ENCODE data around the gene WWOX.

WWOX gene

GRCh38 chr16:79124016-79124756 is 1024.7 kb downstream of the WWOX start:
- Histone ChIP-seq H3K4me1 (ENCODE audit: control insufficient read depth, insufficient read depth, low read length, poor library complexity, severe bottlenecking) (no peaks in the 10 kb centered on the region), H3K9me3 (ENCODE audit: control insufficient read depth, low read length) (no peaks in the 10 kb centered on the region), H3K36me3 (ENCODE audit: control insufficient read depth, insufficient read depth, low read length) (no peaks in the 10 kb centered on the region), H3K4me3 (ENCODE audit: insufficient read depth, low read depth, low read length, poor library complexity, severe bottlenecking) (no peak overlapping the region), H3K27me3 (replicated peaks; ENCODE audit: control insufficient read depth, insufficient read depth, low read length, poor library complexity, severe bottlenecking) (no peaks in the 10 kb centered on the region), H3K27ac (ENCODE audit: insufficient read depth, low read length, poor library complexity, severe bottlenecking) (no peak overlapping the region)
- no peak for DNase-seq

GRCh38 chr16:79127766-79128165 is 1028.3 kb downstream of the WWOX start:
- Histone ChIP-seq H3K36me3 (ENCODE audit: control insufficient read depth, insufficient read depth, low read length) (no peaks in the 10 kb centered on the region), H3K27ac (ENCODE audit: insufficient read depth, low read length, poor library complexity, severe bottlenecking) (no peak overlapping the region)

GRCh38 chr16:79128706-79129105 is 1029.3 kb downstream of the WWOX start:
- DNase-seq = no peak
- Histone ChIP-seq H3K4me3 (ENCODE audit: insufficient read depth, low read depth, low read length, poor library complexity, severe bottlenecking) (no peak overlapping the region), H3K27ac (ENCODE audit: insufficient read depth, low read length, poor library complexity, severe bottlenecking) (no peak overlapping the region), H3K9me3 (ENCODE audit: control insufficient read depth, low read length) (no peaks in the 10 kb centered on the region), H3K27me3 (replicated peaks; ENCODE audit: control insufficient read depth, insufficient read depth, low read length, poor library complexity, severe bottlenecking) (no peaks in the 10 kb centered on the region), H3K4me1 (ENCODE audit: control insufficient read depth, insufficient read depth, low read length, poor library complexity, severe bottlenecking) (no peaks in the 10 kb centered on the region), H3K36me3 (ENCODE audit: control insufficient read depth, insufficient read depth, low read length) (no peaks in the 10 kb centered on the region)

More at GRCh38 chr16:79127766-79128165, 1028.3 kb downstream of the WWOX start:
- H3K4me1 ChIP-seq (ENCODE audit: control insufficient read depth, insufficient read depth, low read length, poor library complexity, severe bottlenecking) = no peaks in the 10 kb centered on the region
- H3K27me3 ChIP-seq (replicated peaks; ENCODE audit: control insufficient read depth, insufficient read depth, low read length, poor library complexity, severe bottlenecking) = no peaks in the 10 kb centered on the region
- no peaks in the 10 kb centered on the region for H3K9me3 ChIP-seq (ENCODE audit: control insufficient read depth, low read length)
- no peak overlapping the region for H3K4me3 ChIP-seq (ENCODE audit: insufficient read depth, low read depth, low read length, poor library complexity, severe bottlenecking)
- DNase-seq = no peak

- DNase-seq = no peak
- Histone ChIP-seq H3K4me3 (ENCODE audit: insufficient read depth, low read depth, low read length, poor library complexity, severe bottlenecking) (no peak overlapping the region), H3K27ac (ENCODE audit: insufficient read depth, low read length, poor library complexity, severe bottlenecking) (no peak overlapping the region), H3K36me3 (ENCODE audit: control insufficient read depth, insufficient read depth, low read length) (no peaks in the 10 kb centered on the region), H3K9me3 (ENCODE audit: control insufficient read depth, low read length) (no peaks in the 10 kb centered on the region), H3K4me1 (ENCODE audit: control insufficient read depth, insufficient read depth, low read length, poor library complexity, severe bottlenecking) (no peaks in the 10 kb centered on the region), H3K27me3 (replicated peaks; ENCODE audit: control insufficient read depth, insufficient read depth, low read length, poor library complexity, severe bottlenecking) (no peaks in the 10 kb centered on the region)
These were observed 1031.2 kb downstream of the WWOX start for GRCh38 chr16:79130616-79131015.

GRCh38 chr16:79131321-79132075 is 1032.0 kb downstream of the WWOX start:
- H3K36me3 ChIP-seq (ENCODE audit: control insufficient read depth, insufficient read depth, low read length) = no peaks in the 10 kb centered on the region
- H3K4me1 ChIP-seq (ENCODE audit: control insufficient read depth, insufficient read depth, low read length, poor library complexity, severe bottlenecking) = no peaks in the 10 kb centered on the region
- no peak for DNase-seq
- no peaks in the 10 kb centered on the region for H3K9me3 ChIP-seq (ENCODE audit: control insufficient read depth, low read length)
- H3K27ac ChIP-seq (ENCODE audit: insufficient read depth, low read length, poor library complexity, severe bottlenecking) = no peak overlapping the region
- H3K4me3 ChIP-seq (ENCODE audit: insufficient read depth, low read depth, low read length, poor library complexity, severe bottlenecking) = no peak overlapping the region
- H3K27me3 ChIP-seq (replicated peaks; ENCODE audit: control insufficient read depth, insufficient read depth, low read length, poor library complexity, severe bottlenecking) = no peaks in the 10 kb centered on the region

- H3K9me3 ChIP-seq (ENCODE audit: control insufficient read depth, low read length) = no peaks in the 10 kb centered on the region
- DNase-seq = no peak
These were observed 1033.2 kb downstream of the WWOX start for GRCh38 chr16:79132701-79133100.

GRCh38 chr16:79134300-79134699 is 1034.8 kb downstream of the WWOX start:
- Histone ChIP-seq H3K4me1 (ENCODE audit: control insufficient read depth, insufficient read depth, low read length, poor library complexity, severe bottlenecking) (no peaks in the 10 kb centered on the region), H3K27ac (ENCODE audit: insufficient read depth, low read length, poor library complexity, severe bottlenecking) (no peak overlapping the region), H3K4me3 (ENCODE audit: insufficient read depth, low read depth, low read length, poor library complexity, severe bottlenecking) (no peak overlapping the region), H3K9me3 (ENCODE audit: control insufficient read depth, low read length) (no peaks in the 10 kb centered on the region), H3K36me3 (ENCODE audit: control insufficient read depth, insufficient read depth, low read length) (no peaks in the 10 kb centered on the region), H3K27me3 (replicated peaks; ENCODE audit: control insufficient read depth, insufficient read depth, low read length, poor library complexity, severe bottlenecking) (no peaks in the 10 kb centered on the region)
- DNase-seq = no peak

More at GRCh38 chr16:79132701-79133100, 1033.2 kb downstream of the WWOX start:
- no peaks in the 10 kb centered on the region for H3K36me3 ChIP-seq (ENCODE audit: control insufficient read depth, insufficient read depth, low read length)
- no peak overlapping the region for H3K4me3 ChIP-seq (ENCODE audit: insufficient read depth, low read depth, low read length, poor library complexity, severe bottlenecking)
- no peaks in the 10 kb centered on the region for H3K4me1 ChIP-seq (ENCODE audit: control insufficient read depth, insufficient read depth, low read length, poor library complexity, severe bottlenecking)
- H3K27me3 ChIP-seq (replicated peaks; ENCODE audit: control insufficient read depth, insufficient read depth, low read length, poor library complexity, severe bottlenecking) = no peaks in the 10 kb centered on the region
- no peak overlapping the region for H3K27ac ChIP-seq (ENCODE audit: insufficient read depth, low read length, poor library complexity, severe bottlenecking)

DNA sequence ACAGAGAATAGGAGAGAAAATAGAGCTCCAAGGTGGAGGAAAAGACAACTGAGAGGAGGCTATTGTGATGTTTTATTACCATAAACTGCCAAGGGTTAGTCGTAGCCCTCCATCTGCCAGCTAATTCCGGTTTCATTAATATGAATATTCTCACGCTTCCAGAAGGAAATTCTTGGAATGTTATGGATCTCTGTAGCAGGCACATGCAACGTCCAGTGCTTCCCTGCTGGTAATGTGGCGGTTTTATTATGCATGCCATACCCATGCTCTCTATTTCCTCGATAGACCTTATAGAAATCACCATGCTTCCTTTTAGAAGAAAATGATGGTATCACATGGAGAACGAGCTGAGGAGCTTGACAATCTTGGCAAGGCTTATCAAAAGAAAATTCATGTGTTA is 1037.5 kb downstream of the WWOX start:
- Histone ChIP-seq H3K4me3 (ENCODE audit: insufficient read depth, low read depth, low read length, poor library complexity, severe bottlenecking) (no peak overlapping the region), H3K27ac (ENCODE audit: insufficient read depth, low read length, poor library complexity, severe bottlenecking) (no peak overlapping the region), H3K36me3 (ENCODE audit: control insufficient read depth, insufficient read depth, low read length) (no peaks in the 10 kb centered on the region), H3K27me3 (replicated peaks; ENCODE audit: control insufficient read depth, insufficient read depth, low read length, poor library complexity, severe bottlenecking) (no peaks in the 10 kb centered on the region), H3K9me3 (ENCODE audit: control insufficient read depth, low read length) (no peaks in the 10 kb centered on the region), H3K4me1 (ENCODE audit: control insufficient read depth, insufficient read depth, low read length, poor library complexity, severe bottlenecking) (no peaks in the 10 kb centered on the region)
- no peak for DNase-seq

DNA sequence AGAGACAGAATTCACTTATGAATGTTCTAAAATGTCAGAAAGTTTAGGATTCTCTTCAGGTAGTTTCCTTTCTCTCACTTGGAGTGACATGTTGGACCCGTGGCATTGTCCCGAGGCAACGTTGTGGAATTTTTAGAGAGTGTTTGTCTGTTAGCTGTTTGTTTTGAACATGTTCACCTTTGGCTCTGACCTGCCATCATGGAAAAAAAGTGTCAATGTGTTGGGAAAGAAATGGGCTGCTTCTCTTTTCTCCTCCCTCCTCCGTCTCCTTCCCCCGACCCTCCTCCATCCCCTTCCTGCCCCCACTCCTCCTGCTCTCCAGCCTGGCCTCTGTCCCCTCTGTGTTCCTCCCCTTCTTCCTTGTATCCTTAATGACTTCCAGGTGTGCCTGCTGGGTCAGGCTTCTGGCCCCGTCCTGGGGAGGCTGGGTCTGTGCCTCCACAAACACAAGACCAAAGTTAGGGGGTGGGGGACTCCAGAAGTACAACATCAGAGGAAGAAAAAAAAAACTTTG is 1038.0 kb downstream of the WWOX start:
- Histone ChIP-seq H3K27ac (ENCODE audit: insufficient read depth, low read length, poor library complexity, severe bottlenecking) (no peak overlapping the region), H3K36me3 (ENCODE audit: control insufficient read depth, insufficient read depth, low read length) (no peaks in the 10 kb centered on the region), H3K27me3 (replicated peaks; ENCODE audit: control insufficient read depth, insufficient read depth, low read length, poor library complexity, severe bottlenecking) (no peaks in the 10 kb centered on the region), H3K4me1 (ENCODE audit: control insufficient read depth, insufficient read depth, low read length, poor library complexity, severe bottlenecking) (no peaks in the 10 kb centered on the region), H3K4me3 (ENCODE audit: insufficient read depth, low read depth, low read length, poor library complexity, severe bottlenecking) (no peak overlapping the region), H3K9me3 (ENCODE audit: control insufficient read depth, low read length) (no peaks in the 10 kb centered on the region)
- no peak for DNase-seq

- Histone ChIP-seq H3K4me3 (ENCODE audit: insufficient read depth, low read depth, low read length, poor library complexity, severe bottlenecking) (no peak overlapping the region), H3K4me1 (ENCODE audit: control insufficient read depth, insufficient read depth, low read length, poor library complexity, severe bottlenecking) (no peaks in the 10 kb centered on the region), H3K27ac (ENCODE audit: insufficient read depth, low read length, poor library complexity, severe bottlenecking) (no peak overlapping the region), H3K9me3 (ENCODE audit: control insufficient read depth, low read length) (no peaks in the 10 kb centered on the region), H3K36me3 (ENCODE audit: control insufficient read depth, insufficient read depth, low read length) (no peaks in the 10 kb centered on the region), H3K27me3 (replicated peaks; ENCODE audit: control insufficient read depth, insufficient read depth, low read length, poor library complexity, severe bottlenecking) (no peaks in the 10 kb centered on the region)
- no peak for DNase-seq
These were observed 1040.3 kb downstream of the WWOX start for GRCh38 chr16:79139799-79140198.
